ENCODE data around the gene PRKCH. TPM values are rescaled to one million over a fixed set of nuclear protein-coding genes. Genes with fewer than 3 reads are reported as not detected.

PRKCH gene
- total RNA-seq, 2 donors from 2014 or later = 18.2 to 82.4 TPM

- Histone ChIP-seq H3K9me3 (no peaks in the 10 kb centered on the region), H3K4me3 (no peak overlapping the region), H3K27ac (peak overlapping the region in 3 of 4 donors; percentile 19 to 60 (median 53)), H3K27me3 (no peaks in the 10 kb centered on the region), H3K36me3 (replicated peaks in 1 of 2; ENCODE audit: insufficient read depth in 1 of 2, low read depth in 2 of 2) (no peaks in the 10 kb centered on the region), H3K4me1 (peaks cover 38% of the 10 kb centered on the region)
- intact Hi-C loops (cut with DNase I) = no loop called here
- TF ChIP-seq POLR2A (IDR thresholded peaks at IDR 0.05) = peak in 2 of 3 donors; percentile 12 to 18
- TF ChIP-seq CTCF (IDR thresholded peaks at IDR 0.05) = no peak
- WGBS, 2 donors = 31 to 56% methylated on average over 3 of the region's 3 CpGs
- no peak for ATAC-seq
- peak in 1 of 4 donors; percentile 45 for DNase-seq
Measured at GRCh38 chr14:61284001-61284400, 37.4 kb upstream of the PRKCH start.

GRCh38 chr14:61285364-61285763 is 36.0 kb upstream of the PRKCH start:
- Histone ChIP-seq H3K36me3 (replicated peaks in 1 of 2; ENCODE audit: insufficient read depth in 1 of 2, low read depth in 2 of 2) (no peaks in the 10 kb centered on the region), H3K27ac (peak overlapping the region in 1 of 4 donors; percentile 23), H3K4me3 (no peak overlapping the region), H3K9me3 (no peaks in the 10 kb centered on the region), H3K27me3 (no peaks in the 10 kb centered on the region), H3K4me1 (peaks cover 38% of the 10 kb centered on the region)
- intact Hi-C loops (cut with DNase I) = no loop called here
- DNase-seq (no peak), ATAC-seq (no peak)
- no peak for TF ChIP-seq POLR2A (IDR thresholded peaks at IDR 0.05)
- TF ChIP-seq CTCF (IDR thresholded peaks at IDR 0.05) = no peak
- 38 to 40% methylated on average over 4 of the region's 4 CpGs for WGBS, 2 donors

GRCh38 chr14:61287196-61287595 is 34.2 kb upstream of the PRKCH start:
- Histone ChIP-seq H3K4me3 (no peak overlapping the region), H3K4me1 (peaks cover 34% of the 10 kb centered on the region), H3K36me3 (replicated peaks in 1 of 2; ENCODE audit: insufficient read depth in 1 of 2, low read depth in 2 of 2) (no peaks in the 10 kb centered on the region), H3K9me3 (no peaks in the 10 kb centered on the region), H3K27me3 (no peaks in the 10 kb centered on the region), H3K27ac (no peak overlapping the region)
- TF ChIP-seq CTCF (IDR thresholded peaks at IDR 0.05) (no peak), POLR2A (IDR thresholded peaks at IDR 0.05) (no peak)
- no peak for ATAC-seq
- intact Hi-C loops (cut with DNase I) = no loop called here
- WGBS, 2 donors = 83 to 85% methylated on average over 7 of the region's 7 CpGs
- DNase-seq = no peak

GRCh38 chr14:61288228-61288627 is 33.2 kb upstream of the PRKCH start:
- Histone ChIP-seq H3K36me3 (replicated peaks in 1 of 2; ENCODE audit: insufficient read depth in 1 of 2, low read depth in 2 of 2) (no peaks in the 10 kb centered on the region), H3K4me3 (no peak overlapping the region), H3K4me1 (peaks cover 28% of the 10 kb centered on the region), H3K9me3 (no peaks in the 10 kb centered on the region), H3K27ac (peak overlapping the region in 2 of 4 donors; percentile 35 to 37), H3K27me3 (no peaks in the 10 kb centered on the region)
- DNase-seq (no peak), ATAC-seq (no peak)
- WGBS, 2 donors = 47 to 51% methylated on average over 4 of the region's 4 CpGs
- no peak for TF ChIP-seq POLR2A (IDR thresholded peaks at IDR 0.05)
- no peak for TF ChIP-seq CTCF (IDR thresholded peaks at IDR 0.05)
- intact Hi-C loops (cut with DNase I) = no loop called here

- DNase-seq = no peak
- intact Hi-C loops (cut with DNase I) = no loop called here
- H3K27me3 ChIP-seq = no peaks in the 10 kb centered on the region
- H3K27ac ChIP-seq = peak overlapping the region in 2 of 4 donors; percentile 35 to 37
- no peak overlapping the region for H3K4me3 ChIP-seq
- ATAC-seq = no peak
- no peak for TF ChIP-seq CTCF (IDR thresholded peaks at IDR 0.05)
- no peak for TF ChIP-seq POLR2A (IDR thresholded peaks at IDR 0.05)
- no peaks in the 10 kb centered on the region for H3K9me3 ChIP-seq
- peaks cover 26% of the 10 kb centered on the region for H3K4me1 ChIP-seq
- no peaks in the 10 kb centered on the region for H3K36me3 ChIP-seq (replicated peaks in 1 of 2; ENCODE audit: insufficient read depth in 1 of 2, low read depth in 2 of 2)
- 58 to 61% methylated on average over 3 of the region's 3 CpGs for WGBS, 2 donors
Measured at GRCh38 chr14:61288720-61289119, 32.7 kb upstream of the PRKCH start.

Measured in body of pancreas (tissue), 4 donors.